HCT116 (cell line): ENCODE data around the gene CAP1.

Experiments
- CTCF ChIP-seq, 3 experiments: fragments of 200-600 bp in 1 of 3; sonication (generic) in 1 of 3; IDR thresholded peaks in 2 of 3; conservative IDR thresholded peaks in 1 of 3; 2 replicates each; pipeline ENCODE4 v1.5.1; 2012 to 2017; ENCODE audit warnings: low read depth in 2 of 3, low read length in 2 of 3, antibody characterized with exemption in 1 of 3, borderline replicate concordance in 1 of 3, control low read depth in 1 of 3, mild to moderate bottlenecking in 1 of 3, mixed read lengths in 1 of 3, mixed run types in 1 of 3, moderate library complexity in 1 of 3; ENCODE audit not compliant: insufficient read depth in 1 of 3
- EGR1 ChIP-seq: IDR thresholded peaks from 2 replicates; pipeline ENCODE4 v1.6.1; 2012; ENCODE audit warnings: low read depth
- EZH2 ChIP-seq: fragments of 200-600 bp; sonication (generic); IDR thresholded peaks from 2 replicates; pipeline ENCODE4 v1.6.1; 2017; ENCODE audit warnings: antibody characterized with exemption, mixed run types
- EZH2phosphoT487 ChIP-seq: fragments of 200-600 bp; IDR thresholded peaks from 2 replicates; pipeline ENCODE4 v1.6.1; 2018; ENCODE audit warnings: antibody characterized with exemption, borderline replicate concordance
- JUND ChIP-seq: IDR thresholded peaks from 2 replicates; pipeline ENCODE4 v1.6.1; 2012
- MAX ChIP-seq: IDR thresholded peaks from 2 replicates; pipeline ENCODE4 v1.6.1; 2012
- POLR2AphosphoS5 ChIP-seq: IDR thresholded peaks from 2 replicates; pipeline ENCODE4 v1.6.1; 2011; ENCODE audit warnings: mild to moderate bottlenecking, low read depth, low read length, moderate library complexity
- YY1 ChIP-seq: IDR thresholded peaks from 2 replicates; pipeline ENCODE4 v1.6.1; 2011; ENCODE audit warnings: low read length, low read depth, moderate library complexity, mild to moderate bottlenecking; ENCODE audit not compliant: insufficient replicate concordance; ENCODE audit errors: extremely low read depth
- ZBTB33 ChIP-seq: IDR thresholded peaks from 2 replicates; pipeline ENCODE4 v1.6.1; 2011; ENCODE audit warnings: mild to moderate bottlenecking, low read length, moderate library complexity; ENCODE audit not compliant: insufficient replicate concordance; ENCODE audit errors: extremely low read depth

GRCh38 chr1:40102896-40103295 is 62.4 kb downstream of the CAP1 start:
- TF ChIP-seq POLR2AphosphoS5, result no peak
- TF ChIP-seq CTCF (IDR thresholded peaks at IDR 0.05 in 2 of 3, conservative IDR thresholded peaks at IDR 0.05 in 1 of 3; ENCODE audit: borderline replicate concordance in 1 of 3, insufficient read depth in 1 of 3, low read depth in 2 of 3, low read length in 2 of 3), result no peak
- no peak for TF ChIP-seq YY1
- no peak for TF ChIP-seq EZH2phosphoT487
- no peak for TF ChIP-seq MAX
- no peak for TF ChIP-seq JUND
- TF ChIP-seq ZBTB33, result no peak
- no peak for TF ChIP-seq EGR1
- no peak for TF ChIP-seq EZH2
